T-cell (primary cell): Measurements from ENCODE around the gene MED29. TPM values are rescaled to one million over a fixed set of nuclear protein-coding genes. Genes with fewer than 3 reads are reported as not detected.

ENCODE experiments used
- ATAC-seq, 4 experiments: fragments of 200-7000 bp in 3 of 4; fragments of 150-1000 bp in 1 of 4; cut with Tn5 transposase; replicated peaks in 1 of 4; 1 replicate in 3 of 4; 2 replicates in 1 of 4; pipeline ENCODE4 v1.10.0; 2021; ENCODE audit warnings: moderate library complexity in 3 of 4, mild to moderate bottlenecking in 2 of 4, moderate number of reproducible peaks in 1 of 4
- CTCF ChIA-PET, 2 donors: fragments of 300-600 bp; sonication (Branson Sonifier 250); formaldehyde crosslinking; loops; one replicate each; lab custom pipeline; 2022; ENCODE audit warnings: antibody characterized with exemption in 2 of 2; lab: Charles Lee
- POLR2A ChIA-PET, 2 donors: fragments of 300-600 bp; sonication (Branson Sonifier 250); formaldehyde crosslinking; loops; one replicate each; lab custom pipeline; 2022; ENCODE audit warnings: antibody characterized with exemption in 2 of 2; lab: Charles Lee
- DNase-seq, 35 experiments: peaks; one replicate each; pipeline versions ENCODE4 v3.0.0 to v3.0.0-alpha.2; 2013 to 2023
- H3K27ac ChIP-seq: one replicate; pipeline ENCODE4 v1.5.1; 2013; ENCODE audit warnings: low read length
- H3K27me3 ChIP-seq, 2 experiments: replicated peaks in 1 of 2; 1 replicate in 1 of 2; 2 replicates in 1 of 2; pipeline versions ENCODE4 v1.6.1 to v1.7.0; 2013; ENCODE audit warnings: low read length in 1 of 2, mixed read lengths in 1 of 2; ENCODE audit not compliant: control insufficient read depth in 2 of 2, insufficient read depth in 2 of 2; ENCODE audit errors: extremely low read depth in 1 of 2
- H3K36me3 ChIP-seq, 2 donors: 1 replicate in 1 of 2; 2 replicates in 1 of 2; pipeline versions ENCODE4 v1.6.1 to v1.7.0; 2013; ENCODE audit warnings: low read length in 1 of 2; ENCODE audit not compliant: control insufficient read depth in 2 of 2, insufficient read depth in 1 of 2; ENCODE audit errors: extremely low read depth in 1 of 2
- H3K4me1 ChIP-seq, 2 experiments: 1 replicate in 1 of 2; 2 replicates in 1 of 2; pipeline versions ENCODE4 v1.6.1 to v1.7.0; 2013; ENCODE audit warnings: low read length in 2 of 2, mixed read lengths in 1 of 2; ENCODE audit not compliant: insufficient read depth in 2 of 2, control insufficient read depth in 1 of 2; ENCODE audit errors: extremely low read depth in 1 of 2
- H3K4me3 ChIP-seq, 2 donors: 1 replicate in 1 of 2; 2 replicates in 1 of 2; pipeline versions ENCODE4 v1.5.1 to v1.7.0; 2013; ENCODE audit warnings: mild to moderate bottlenecking in 2 of 2, low read length in 1 of 2, moderate library complexity in 1 of 2; ENCODE audit not compliant: control insufficient read depth in 1 of 2; ENCODE audit errors: extremely low read depth in 1 of 2
- H3K9me3 ChIP-seq: 2 replicates; pipeline ENCODE4 v1.7.0; 2013
- H3K27ac Mint-ChIP-seq, 2 donors: one replicate each; pipeline ENCODE4 v1.8.0; 2020 to 2021; ENCODE audit warnings: mild to moderate bottlenecking in 2 of 2, mixed read lengths in 2 of 2
- H3K27me3 Mint-ChIP-seq, 2 donors: one replicate each; pipeline ENCODE4 v1.8.0; 2021 to 2022; ENCODE audit warnings: mixed read lengths in 2 of 2
- H3K36me3 Mint-ChIP-seq: one replicate; pipeline ENCODE4 v1.8.0; 2021; ENCODE audit warnings: mixed read lengths
- H3K4me1 Mint-ChIP-seq, 3 donors: one replicate each; pipeline ENCODE4 v1.8.0; 2020 to 2022; ENCODE audit warnings: mixed read lengths in 3 of 3, mild to moderate bottlenecking in 1 of 3
- H3K4me3 Mint-ChIP-seq, 3 donors: one replicate each; pipeline ENCODE4 v1.8.0; 2020 to 2022; ENCODE audit warnings: mild to moderate bottlenecking in 3 of 3, mixed read lengths in 3 of 3, moderate library complexity in 3 of 3
- H3K9me3 Mint-ChIP-seq, 3 donors: one replicate each; pipeline ENCODE4 v1.8.0; 2020 to 2022; ENCODE audit warnings: mixed read lengths in 3 of 3
- WGBS: methylation state at CpG from one replicate; pipeline ENCODE4 v1.1.5; 2013; ENCODE audit warnings: missing lambda C conversion rate; ENCODE audit not compliant: insufficient coverage; 5-methylcytosine and 5-hydroxymethylcytosine counted together
- total RNA-seq, 35 experiments: library from RNA in 6 of 35; stranded (reverse) in 6 of 35; fragments of 120-200 nt in 1 of 35; gene quantifications; one replicate each; pipeline versions ENCODE4 v1.2.1 to v1.2.4 and lab custom pipeline; 2013 to 2026

The MED29 gene
- total RNA-seq, 5 donors from 2014 or later (not counting 1 experiment from before 2014, with no cell fraction given): 42.0 to 48.7 (median 47.0) TPM

DNA sequence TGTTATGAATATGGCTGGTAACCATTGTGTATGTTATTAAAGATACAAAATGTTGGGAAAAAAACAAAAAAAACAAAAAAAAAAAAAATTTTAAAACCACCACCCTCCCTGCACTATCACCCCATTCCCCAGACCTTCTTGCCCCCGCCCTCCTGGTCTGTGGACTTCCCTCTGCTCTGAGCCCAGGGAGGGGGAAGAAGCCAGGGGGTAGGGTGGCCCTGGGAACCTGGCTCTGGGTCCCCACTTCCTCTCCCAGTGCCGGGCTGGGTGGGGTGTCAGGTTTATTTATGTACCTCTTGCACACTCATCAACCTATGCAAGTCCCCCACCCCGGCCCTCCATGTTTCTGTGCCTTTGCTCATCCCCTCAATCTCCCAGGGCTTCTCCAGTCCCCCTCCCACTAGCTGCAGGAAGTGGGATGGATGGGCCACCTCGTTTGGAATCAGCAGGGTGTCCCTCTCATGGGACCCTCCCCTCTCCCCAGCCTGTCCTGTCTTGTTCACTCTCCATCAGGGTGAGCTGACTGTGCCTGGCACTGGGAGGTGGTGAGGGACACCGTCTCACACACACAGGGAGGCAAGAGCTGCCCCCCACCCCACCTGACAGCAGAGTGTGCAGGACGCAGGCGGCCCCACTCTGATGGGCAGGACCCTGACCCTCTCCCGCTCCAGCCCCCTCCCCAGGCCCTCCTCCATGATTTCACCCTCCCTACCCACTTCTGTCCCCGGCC lies 6.2 kb upstream of the MED29 start:
- H3K4me1 Mint-ChIP-seq: peaks cover 4 to 18% (median 17%) of the 10 kb centered on the region in 3 donors
- 93% methylated on average over 2 of the region's 9 CpGs for WGBS
- Histone ChIP-seq H3K36me3 (peaks cover 23 to 89% of the 10 kb centered on the region in 2 donors), H3K27me3 (no peaks in the 10 kb centered on the region), H3K4me1 (peaks cover 0 to 9% of the 10 kb centered on the region in 2 experiments), H3K4me3 (no peak overlapping the region), H3K9me3 (no peaks in the 10 kb centered on the region), H3K27ac (no peak overlapping the region)
- ChIA-PET CTCF (no interaction called here), POLR2A (no interaction called here)
- DNase-seq (no peak), ATAC-seq (peak in 1 of 4 experiments; percentile 17)
- H3K27me3 Mint-ChIP-seq: no peaks in the 10 kb centered on the region
- H3K4me3 Mint-ChIP-seq: no peak overlapping the region
- H3K36me3 Mint-ChIP-seq: peaks cover 46% of the 10 kb centered on the region
- no peaks in the 10 kb centered on the region for H3K9me3 Mint-ChIP-seq
- peak overlapping the region in 1 of 2 donors; percentile 27 for H3K27ac Mint-ChIP-seq

GRCh38 chr19:39385629-39386411 lies 5.4 kb upstream of the MED29 start:
- ATAC-seq: no peak
- Mint-ChIP-seq H3K36me3 (peaks cover 45% of the 10 kb centered on the region), H3K9me3 (no peaks in the 10 kb centered on the region), H3K4me3 (no peak overlapping the region), H3K27me3 (no peaks in the 10 kb centered on the region), H3K27ac (no peak overlapping the region), H3K4me1 (peaks cover 9 to 23% (median 22%) of the 10 kb centered on the region in 3 donors)
- POLR2A ChIA-PET: interaction anchor here in 1 of 2 donors (0.5 kb wide), 1 partner anchor 23 kb away, joined by 5 read pairs; no protein-coding TSS in a partner anchor
- H3K27me3 ChIP-seq: no peaks in the 10 kb centered on the region
- CTCF ChIA-PET: no interaction called here
- no peak overlapping the region for H3K4me3 ChIP-seq
- WGBS: 96% methylated on average over 14 of the region's 20 CpGs
- no peak for DNase-seq
- no peaks in the 10 kb centered on the region for H3K9me3 ChIP-seq
- peaks cover 21 to 81% of the 10 kb centered on the region in 2 donors for H3K36me3 ChIP-seq
- no peak overlapping the region for H3K27ac ChIP-seq
- H3K4me1 ChIP-seq: peaks cover 4 to 15% of the 10 kb centered on the region in 2 experiments

DNA sequence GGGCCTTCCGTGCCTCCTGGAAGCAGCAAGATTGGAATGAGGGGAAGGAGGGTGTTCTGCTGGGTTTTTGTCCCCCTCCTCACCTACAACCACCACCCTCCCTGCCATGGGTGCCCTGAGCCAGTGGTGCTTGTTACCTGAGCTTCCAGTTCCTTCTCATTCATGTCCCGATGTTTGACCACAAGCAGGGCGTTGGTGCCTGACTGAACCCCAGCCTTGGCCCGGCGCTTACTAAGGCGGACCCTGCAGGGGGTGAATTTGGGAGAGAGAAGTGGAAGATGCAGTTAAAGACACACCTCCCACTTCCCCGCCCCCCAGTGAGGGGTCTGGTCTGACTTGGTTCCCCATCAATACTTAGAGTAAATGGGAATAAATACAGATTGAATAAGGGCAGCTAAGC lies 4.6 kb upstream of the MED29 start:
- DNase-seq: no peak
- H3K4me1 ChIP-seq: peaks cover 4 to 16% of the 10 kb centered on the region in 2 experiments
- Mint-ChIP-seq H3K27me3 (no peaks in the 10 kb centered on the region), H3K9me3 (no peaks in the 10 kb centered on the region), H3K36me3 (peaks cover 41% of the 10 kb centered on the region), H3K4me3 (no peak overlapping the region), H3K27ac (peak overlapping the region in 1 of 2 donors; percentile 57), H3K4me1 (peaks cover 16 to 30% (median 27%) of the 10 kb centered on the region in 3 donors)
- no peak overlapping the region for H3K4me3 ChIP-seq
- CTCF ChIA-PET: no interaction called here
- H3K36me3 ChIP-seq: peaks cover 17 to 74% of the 10 kb centered on the region in 2 donors
- ATAC-seq: no peak
- no CpG with 5 or more reads among the region's 7 CpGs for WGBS
- H3K27ac ChIP-seq: no peak overlapping the region
- H3K27me3 ChIP-seq: no peaks in the 10 kb centered on the region
- POLR2A ChIA-PET: interaction anchor here in 1 of 2 donors (0.5 kb wide), 1 partner anchor 23 kb away, joined by 5 read pairs; no protein-coding TSS in a partner anchor
- H3K9me3 ChIP-seq: no peaks in the 10 kb centered on the region

DNA sequence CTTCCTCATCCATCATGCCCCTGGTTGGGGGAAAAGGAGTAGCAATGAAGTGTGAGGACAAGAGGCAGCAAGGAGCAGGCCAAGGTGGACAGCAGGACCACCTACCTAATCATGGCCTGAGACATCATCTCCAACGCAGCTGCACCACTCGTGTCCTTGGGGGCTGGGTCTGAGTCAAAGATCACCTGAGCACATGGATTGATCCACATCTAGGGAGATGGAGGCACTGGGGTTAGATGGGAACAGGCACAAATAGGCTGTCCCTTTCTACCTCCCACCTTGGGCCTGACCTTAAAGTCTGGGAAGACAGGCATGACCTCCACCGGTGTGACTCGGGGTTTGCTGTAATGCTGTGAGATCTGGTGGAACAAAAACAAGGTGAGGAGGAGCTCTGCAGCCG lies 2.5 kb upstream of the MED29 start:
- H3K9me3 Mint-ChIP-seq: no peaks in the 10 kb centered on the region
- ChIA-PET POLR2A (no interaction called here), CTCF (no interaction called here)
- peak overlapping the region; percentile 49 to 69 for H3K27ac Mint-ChIP-seq
- Histone ChIP-seq H3K27me3 (no peaks in the 10 kb centered on the region), H3K4me1 (peaks cover 7 to 32% of the 10 kb centered on the region in 2 experiments), H3K4me3 (no peak overlapping the region), H3K9me3 (no peaks in the 10 kb centered on the region), H3K27ac (no peak overlapping the region), H3K36me3 (peaks cover 17 to 66% of the 10 kb centered on the region in 2 donors)
- DNase-seq: no peak
- H3K36me3 Mint-ChIP-seq: peaks cover 35% of the 10 kb centered on the region
- ATAC-seq: no peak
- peaks cover 29 to 43% (median 43%) of the 10 kb centered on the region in 3 donors for H3K4me1 Mint-ChIP-seq
- H3K4me3 Mint-ChIP-seq: peak overlapping the region in 1 of 3 donors; percentile 58
- 100% methylated on average over 2 of the region's 5 CpGs for WGBS
- no peaks in the 10 kb centered on the region for H3K27me3 Mint-ChIP-seq

DNA sequence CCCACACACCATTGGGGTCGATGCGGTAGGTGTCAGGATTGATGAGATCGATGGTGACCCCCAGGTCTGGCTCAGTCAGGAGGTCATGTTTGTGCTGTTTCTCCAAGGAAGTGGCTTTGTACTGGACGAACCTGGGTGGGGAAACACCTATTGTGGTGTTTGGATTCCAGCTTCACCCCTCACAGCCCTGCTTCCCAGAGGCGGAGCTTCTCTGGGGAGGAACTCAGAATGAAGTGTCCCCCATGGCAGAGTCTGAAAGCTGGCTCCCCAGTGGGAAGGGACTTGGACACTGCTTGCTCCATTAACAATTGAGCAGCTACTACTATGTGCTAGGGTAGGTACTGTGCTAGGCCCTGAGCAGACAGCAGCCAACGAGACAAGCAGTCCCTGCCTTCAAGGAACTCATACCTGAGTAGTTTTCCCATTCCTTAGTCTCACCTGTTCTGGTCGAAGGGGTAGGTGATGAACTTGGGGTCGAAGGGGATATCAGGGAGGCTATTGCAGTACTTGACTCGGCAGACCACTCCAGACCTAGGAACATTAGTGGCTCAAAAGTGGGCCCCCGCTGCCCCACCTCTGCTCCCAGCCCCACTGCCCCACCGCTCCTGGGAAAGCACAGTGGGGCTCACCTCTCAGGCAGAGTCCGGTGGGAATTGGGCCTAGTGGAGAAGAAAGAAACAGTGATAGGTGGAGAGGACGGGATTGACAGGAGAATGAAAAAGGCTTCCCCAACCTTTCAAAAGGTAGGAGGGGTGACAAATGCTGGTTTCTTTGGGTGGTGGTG lies 1.4 kb upstream of the MED29 start:
- H3K36me3 ChIP-seq: peaks cover 17 to 66% of the 10 kb centered on the region in 2 donors
- peaks cover 34 to 47% (median 45%) of the 10 kb centered on the region in 3 donors for H3K4me1 Mint-ChIP-seq
- no peaks in the 10 kb centered on the region for H3K27me3 ChIP-seq
- peaks cover 7 to 37% of the 10 kb centered on the region in 2 experiments for H3K4me1 ChIP-seq
- H3K27ac ChIP-seq: peak overlapping the region; percentile 98
- H3K36me3 Mint-ChIP-seq: peaks cover 38% of the 10 kb centered on the region
- no peaks in the 10 kb centered on the region for H3K9me3 Mint-ChIP-seq
- peak overlapping the region; percentile 89 to 99 for H3K4me3 ChIP-seq
- 60% methylated on average over 1 of the region's 13 CpGs for WGBS
- H3K27ac Mint-ChIP-seq: peak overlapping the region; percentile 97 to 100
- H3K4me3 Mint-ChIP-seq: peak overlapping the region; percentile 94 to 98 (median 98)
- H3K27me3 Mint-ChIP-seq: no peaks in the 10 kb centered on the region
- H3K9me3 ChIP-seq: no peaks in the 10 kb centered on the region
- ATAC-seq (no peak), DNase-seq (no peak)
- ChIA-PET CTCF (no interaction called here), POLR2A (interaction anchor here in 1 of 2 donors (0.6 to 2.8 kb wide), 2 partner anchors 7 to 46 kb away, joined by 3 to 31 read pairs; partner anchors contain the start of gene RPS16)
